Transverse colon (tissue), 4 donors: ENCODE data around the gene MGAT3. TPM values are rescaled to one million over a fixed set of nuclear protein-coding genes. Genes with fewer than 3 reads are reported as not detected.

Experiments used
- DNase-seq: peaks from one replicate; pipeline ENCODE4 v3.0.0-alpha.2; 2019
- H3K27ac ChIP-seq, 4 donors: fragments of 200-600 bp; sonication (generic); 2 replicates each; pipeline ENCODE4 v1.5.1; 2016 to 2018; ENCODE audit warnings: inconsistent platforms in 4 of 4
- H3K27me3 ChIP-seq: fragments of 200-600 bp; sonication (generic); 2 replicates; pipeline ENCODE4 v1.5.1; 2017; ENCODE audit warnings: inconsistent platforms
- H3K36me3 ChIP-seq, 4 donors: fragments of 200-600 bp; sonication (generic); 2 replicates each; pipeline ENCODE4 v1.5.1; 2017 to 2019; ENCODE audit warnings: inconsistent platforms in 4 of 4
- H3K4me1 ChIP-seq, 4 donors: fragments of 200-600 bp; sonication (generic); 2 replicates each; pipeline ENCODE4 v1.5.1; 2017 to 2020; ENCODE audit warnings: inconsistent platforms in 4 of 4
- H3K4me3 ChIP-seq, 4 donors: fragments of 200-600 bp; sonication (generic); 1 replicate in 1 of 4; 2 replicates in 3 of 4; pipeline versions ENCODE4 v1.5.1 to v1.6.1; 2017 to 2019; ENCODE audit warnings: inconsistent platforms in 4 of 4
- H3K9me3 ChIP-seq, 2 donors: fragments of 200-600 bp; sonication (generic); 2 replicates each; pipeline ENCODE4 v1.5.1; 2017 to 2019; ENCODE audit warnings: inconsistent platforms in 2 of 2
- EP300 ChIP-seq: sonication (generic); formaldehyde crosslinking; IDR thresholded peaks from one replicate; pipeline ENCODE4 v1.6.1; 2017; ENCODE audit warnings: antibody characterized with exemption, low read depth
- POLR2A ChIP-seq: fragments of 450-650 bp; IDR thresholded peaks from one replicate; pipeline ENCODE4 v1.6.1; 2016; ENCODE audit warnings: antibody characterized with exemption, mild to moderate bottlenecking, moderate library complexity
- POLR2AphosphoS5 ChIP-seq, 3 donors: sonication (generic); formaldehyde crosslinking; IDR thresholded peaks; one replicate each; pipeline ENCODE4 v1.6.1; 2016; ENCODE audit warnings: antibody characterized with exemption in 3 of 3
- WGBS, 2 donors: methylation state at CpG; one replicate each; pipeline ENCODE4 v1.1.5; 2018; ENCODE audit warnings: low coverage in 1 of 2; 5-methylcytosine and 5-hydroxymethylcytosine counted together
- in situ Hi-C, 4 donors: fragments of 200-750 bp; cut with MboI; loops; one replicate each; pipeline versions ENCODE4 v1.15.0 to v1.15.1; 2017; ENCODE audit warnings: low sequenced_read_pairs in 3 of 4, low pct_ligation_motif_present in 1 of 4, low pct_unique_long_range_greater_than_20kb in 1 of 4
- intact Hi-C: fragments of 100-400 bp; cut with DNase I; formaldehyde crosslinking; loops from one replicate; pipeline ENCODE4 v1.15.1; 2023; ENCODE audit warnings: low total_unique reads
- total RNA-seq, 4 donors: library from RNA; depleted of rRNA; stranded (reverse); fragments of >200 nt; gene quantifications; one replicate each; pipeline ENCODE4 v1.1.0, GENCODE V29; 2016
- TF ChIP-seq, protein P1 (sequence below), 5 experiments: fragments of 200-600 bp in 3 of 5; fragments of 450-650 bp in 2 of 5; sonication (generic) in 3 of 5; IDR thresholded peaks; 1 replicate in 2 of 5; 2 replicates in 3 of 5; pipeline ENCODE4 v1.5.1; 2016 to 2017; ENCODE audit warnings: antibody characterized with exemption in 5 of 5, inconsistent platforms in 3 of 5, mild to moderate bottlenecking in 2 of 5, moderate library complexity in 1 of 5

Gene MGAT3
- total RNA-seq, 4 donors from 2014 or later = 1.2 to 10.1 (median 5.2) TPM

DNA sequence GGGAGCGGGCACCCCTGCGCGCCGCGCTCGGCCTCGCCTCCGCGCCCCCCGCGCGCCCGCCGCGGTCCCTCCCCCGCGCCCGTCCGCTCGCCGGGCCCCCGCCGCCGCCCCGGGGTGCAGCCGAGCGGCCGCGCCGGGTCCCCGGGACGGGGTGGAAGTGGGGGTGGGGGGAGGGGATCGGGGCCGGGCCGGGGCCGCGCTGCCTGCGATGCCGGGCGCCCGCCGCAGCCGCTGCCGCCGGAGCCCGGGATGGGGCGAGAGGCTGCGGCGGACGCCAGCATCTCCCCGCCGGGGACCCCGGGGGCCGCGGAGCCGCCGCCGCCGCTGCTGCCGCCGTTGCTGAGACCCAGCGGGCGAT is 365 bp downstream of the MGAT3 start:
- no peaks in the 10 kb centered on the region for H3K9me3 ChIP-seq
- peak overlapping the region in 3 of 4 donors; percentile 15 to 56 (median 44) for H3K27ac ChIP-seq
- H3K27me3 ChIP-seq = peaks cover 43% of the 10 kb centered on the region
- no CpG with 5 or more reads among the region's 63 CpGs for WGBS, 2 donors
- H3K4me1 ChIP-seq = peaks cover 0 to 12% (median 7%) of the 10 kb centered on the region in 4 donors
- peak overlapping the region in 3 of 4 donors; percentile 13 to 43 (median 40) for H3K4me3 ChIP-seq
- no peaks in the 10 kb centered on the region for H3K36me3 ChIP-seq
- intact Hi-C loops (no loop called here), in situ Hi-C loops (no loop called here)
- TF ChIP-seq EP300 (no peak), POLR2AphosphoS5 (IDR thresholded peaks at IDR 0.05) (no peak), POLR2A (no peak)
- TF ChIP-seq, protein P1, sequence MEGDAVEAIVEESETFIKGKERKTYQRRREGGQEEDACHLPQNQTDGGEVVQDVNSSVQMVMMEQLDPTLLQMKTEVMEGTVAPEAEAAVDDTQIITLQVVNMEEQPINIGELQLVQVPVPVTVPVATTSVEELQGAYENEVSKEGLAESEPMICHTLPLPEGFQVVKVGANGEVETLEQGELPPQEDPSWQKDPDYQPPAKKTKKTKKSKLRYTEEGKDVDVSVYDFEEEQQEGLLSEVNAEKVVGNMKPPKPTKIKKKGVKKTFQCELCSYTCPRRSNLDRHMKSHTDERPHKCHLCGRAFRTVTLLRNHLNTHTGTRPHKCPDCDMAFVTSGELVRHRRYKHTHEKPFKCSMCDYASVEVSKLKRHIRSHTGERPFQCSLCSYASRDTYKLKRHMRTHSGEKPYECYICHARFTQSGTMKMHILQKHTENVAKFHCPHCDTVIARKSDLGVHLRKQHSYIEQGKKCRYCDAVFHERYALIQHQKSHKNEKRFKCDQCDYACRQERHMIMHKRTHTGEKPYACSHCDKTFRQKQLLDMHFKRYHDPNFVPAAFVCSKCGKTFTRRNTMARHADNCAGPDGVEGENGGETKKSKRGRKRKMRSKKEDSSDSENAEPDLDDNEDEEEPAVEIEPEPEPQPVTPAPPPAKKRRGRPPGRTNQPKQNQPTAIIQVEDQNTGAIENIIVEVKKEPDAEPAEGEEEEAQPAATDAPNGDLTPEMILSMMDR (IDR thresholded peaks at IDR 0.05) = no peak
- no peak for DNase-seq

DNA sequence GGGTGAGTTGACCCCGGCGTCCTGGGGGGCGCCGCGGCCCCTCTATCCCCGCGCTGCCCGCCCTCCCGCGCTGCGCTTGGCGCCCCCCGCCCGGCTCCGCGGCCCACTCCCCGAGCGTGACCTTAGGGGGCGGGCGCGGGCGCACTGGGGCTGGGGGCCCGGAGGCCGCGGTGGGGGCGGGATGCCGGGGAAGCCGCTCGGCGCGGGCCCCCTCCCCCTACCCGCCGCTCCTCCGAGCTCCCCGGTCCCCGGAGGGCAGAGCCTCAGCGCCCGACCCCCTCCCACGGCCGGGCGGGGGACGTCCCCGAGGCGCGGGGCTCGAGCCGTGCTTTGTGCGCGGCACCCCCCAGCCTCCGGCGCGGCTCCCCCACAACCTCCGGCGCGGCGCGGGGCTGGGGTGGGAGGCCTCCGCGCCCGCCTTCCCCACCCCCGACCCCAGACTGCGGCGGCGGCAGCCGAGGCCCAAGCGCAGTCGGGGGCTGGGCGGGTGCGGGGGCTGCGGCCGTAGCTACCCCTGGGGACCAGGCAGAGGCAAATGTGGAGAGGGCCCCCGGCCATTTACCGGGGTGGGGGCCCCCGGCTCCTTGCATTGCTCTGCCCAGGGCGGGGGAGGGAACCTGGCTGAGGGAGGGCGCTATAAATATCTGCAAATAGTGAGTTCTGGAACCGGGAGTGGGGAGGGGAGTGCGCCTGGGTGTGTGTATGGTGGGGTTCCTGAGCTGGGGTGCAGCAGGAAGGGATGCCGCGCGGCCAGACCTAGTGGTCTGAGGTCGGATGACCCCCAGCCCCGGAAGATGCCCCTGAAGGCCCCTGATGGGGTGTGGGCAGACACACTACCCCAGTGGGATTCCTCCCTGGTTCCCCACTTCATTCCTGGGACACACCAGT is 988 bp downstream of the MGAT3 start:
- TF ChIP-seq POLR2AphosphoS5 (IDR thresholded peaks at IDR 0.05) (no peak), POLR2A (no peak), EP300 (no peak)
- TF ChIP-seq, protein P1 (IDR thresholded peaks at IDR 0.05) = no peak
- Histone ChIP-seq H3K4me1 (peaks cover 0 to 17% (median 7%) of the 10 kb centered on the region in 4 donors), H3K4me3 (peak overlapping the region in 3 of 4 donors; percentile 13 to 43 (median 40)), H3K36me3 (no peaks in the 10 kb centered on the region), H3K27me3 (peaks cover 43% of the 10 kb centered on the region), H3K9me3 (no peaks in the 10 kb centered on the region), H3K27ac (peak overlapping the region; percentile 15 to 56 (median 47))
- in situ Hi-C loops = no loop called here
- intact Hi-C loops = no loop called here
- WGBS, 2 donors = 5% methylated on average over 20 of the region's 83 CpGs; no CpG with 5 or more reads in 1 of the 2 donors
- DNase-seq = no peak

DNA sequence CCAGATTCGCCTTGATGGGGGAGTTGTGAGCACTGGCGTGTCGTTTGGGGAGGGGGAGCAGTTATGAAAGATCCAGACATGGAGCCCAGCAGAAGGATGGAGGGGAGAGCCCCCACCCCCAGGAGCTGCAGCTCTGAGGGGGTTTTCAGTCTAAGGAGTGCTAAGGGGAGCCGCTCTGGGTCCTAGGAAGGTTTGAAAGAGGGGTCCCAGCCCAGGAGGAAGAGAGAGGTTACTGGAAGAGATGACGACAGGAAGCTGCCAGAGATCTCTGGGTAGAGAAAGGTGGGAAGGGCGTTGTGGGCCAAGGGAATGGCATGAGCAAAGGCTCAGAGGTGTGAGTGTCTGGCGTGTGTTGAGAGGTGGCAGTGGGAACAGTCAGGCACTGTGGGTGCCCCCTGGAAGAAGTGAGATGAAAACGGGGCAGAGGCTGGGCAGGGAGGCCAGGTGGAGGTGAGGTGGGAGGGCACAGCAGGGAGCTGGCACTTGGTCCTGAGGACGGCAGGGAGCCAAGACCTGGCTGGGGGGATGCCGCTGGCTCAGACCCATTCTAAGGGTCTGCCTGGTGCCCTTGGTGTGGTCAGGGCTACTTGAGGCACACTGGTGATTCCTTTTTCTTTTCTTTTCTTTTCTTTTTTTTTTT is 1.8 kb downstream of the MGAT3 start:
- 33 to 46% methylated on average over 3 to 10 of the region's 10 CpGs for WGBS, 2 donors
- no peak for DNase-seq
- H3K36me3 ChIP-seq = no peaks in the 10 kb centered on the region
- in situ Hi-C loops (no loop called here), intact Hi-C loops (no loop called here)
- peaks cover 43% of the 10 kb centered on the region for H3K27me3 ChIP-seq
- H3K4me3 ChIP-seq = peak overlapping the region in 1 of 4 donors; percentile 43
- no peaks in the 10 kb centered on the region for H3K9me3 ChIP-seq
- H3K27ac ChIP-seq = peak overlapping the region in 3 of 4 donors; percentile 44 to 56 (median 50)
- peaks cover 0 to 17% (median 7%) of the 10 kb centered on the region in 4 donors for H3K4me1 ChIP-seq
- TF ChIP-seq EP300 (no peak), POLR2AphosphoS5 (IDR thresholded peaks at IDR 0.05) (no peak)

DNA sequence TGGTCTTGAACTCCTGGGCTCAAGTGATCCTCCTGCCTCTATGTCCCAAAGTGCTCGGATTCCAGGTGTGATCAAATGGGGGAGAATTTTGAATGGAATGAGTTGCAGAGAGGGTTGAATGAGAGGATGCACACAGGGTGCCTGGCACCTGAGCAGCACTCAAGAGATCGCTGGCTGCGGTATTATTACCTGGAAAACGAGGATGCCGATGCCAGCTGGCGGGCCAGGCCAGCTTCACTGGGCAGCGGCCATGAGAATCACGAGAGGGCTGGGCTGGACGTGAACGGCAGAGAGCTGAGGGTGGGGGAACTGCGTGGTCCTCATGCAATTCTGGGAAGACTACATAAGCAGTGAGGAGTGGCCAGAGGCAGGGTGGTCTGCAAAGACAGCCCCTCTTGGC is 2.9 kb downstream of the MGAT3 start:
- Histone ChIP-seq H3K27ac (no peak overlapping the region), H3K9me3 (no peaks in the 10 kb centered on the region), H3K36me3 (no peaks in the 10 kb centered on the region), H3K27me3 (peaks cover 43% of the 10 kb centered on the region), H3K4me3 (no peak overlapping the region), H3K4me1 (peaks cover 0 to 15% (median 7%) of the 10 kb centered on the region in 4 donors)
- in situ Hi-C loops = no loop called here
- TF ChIP-seq POLR2AphosphoS5 (IDR thresholded peaks at IDR 0.05) = no peak
- TF ChIP-seq EP300 = no peak
- no peak for TF ChIP-seq POLR2A
- TF ChIP-seq, protein P1 (IDR thresholded peaks at IDR 0.05) = no peak
- no peak for DNase-seq
- 77% methylated on average over 11 of the region's 11 CpGs; no CpG with 5 or more reads in 1 of the 2 donors for WGBS, 2 donors
- intact Hi-C loops = no loop called here
